GM12801 (cell line): ENCODE measurements around the gene PMS1.

Source experiments
- CTCF ChIP-seq: IDR thresholded peaks from one replicate; pipeline ENCODE4 v1.5.1; 2011; ENCODE audit warnings: control low read depth; ENCODE audit not compliant: insufficient read length; ENCODE audit errors: extremely low read depth

The PMS1 gene

DNA sequence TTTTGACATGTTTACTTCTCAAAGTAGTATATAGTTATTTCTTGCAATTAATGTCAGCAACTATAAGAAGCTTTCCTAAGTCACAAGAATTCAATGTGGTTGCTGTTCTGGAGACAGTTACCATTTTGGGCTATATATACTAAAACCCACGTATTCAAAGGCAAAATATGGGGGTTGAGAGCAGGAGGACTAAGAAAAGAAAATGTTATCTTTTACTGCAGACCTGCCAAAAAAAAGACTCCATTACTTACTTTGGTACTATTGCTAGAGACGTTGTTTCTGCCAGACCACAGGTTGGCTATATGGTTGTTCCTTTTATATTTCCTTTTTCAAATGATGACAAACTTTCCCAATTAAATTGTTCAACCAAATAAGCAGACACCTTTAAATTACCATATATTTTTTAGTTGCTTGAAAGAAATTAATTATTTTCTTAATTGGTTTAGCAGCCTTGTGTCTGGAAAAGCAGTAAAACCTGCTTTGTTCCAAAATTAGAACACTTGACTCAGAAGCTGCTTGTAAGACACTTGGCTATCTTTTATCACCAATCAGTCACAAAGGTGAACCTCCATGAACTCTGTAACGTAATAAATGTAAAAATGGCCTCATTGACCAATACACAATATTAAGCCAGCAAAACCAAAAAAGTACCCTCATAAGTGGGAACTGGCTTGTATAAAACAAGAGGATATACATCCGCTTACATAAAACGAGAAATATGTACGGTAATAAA, 13.5 kb upstream of the PMS1 start:
- no peak for TF ChIP-seq CTCF

GRCh38 chr2:189772212-189772611, 12.0 kb upstream of the PMS1 start:
- TF ChIP-seq CTCF: no peak

GRCh38 chr2:189782221-189782671, 2.0 kb upstream of the PMS1 start:
- no peak for TF ChIP-seq CTCF

DNA sequence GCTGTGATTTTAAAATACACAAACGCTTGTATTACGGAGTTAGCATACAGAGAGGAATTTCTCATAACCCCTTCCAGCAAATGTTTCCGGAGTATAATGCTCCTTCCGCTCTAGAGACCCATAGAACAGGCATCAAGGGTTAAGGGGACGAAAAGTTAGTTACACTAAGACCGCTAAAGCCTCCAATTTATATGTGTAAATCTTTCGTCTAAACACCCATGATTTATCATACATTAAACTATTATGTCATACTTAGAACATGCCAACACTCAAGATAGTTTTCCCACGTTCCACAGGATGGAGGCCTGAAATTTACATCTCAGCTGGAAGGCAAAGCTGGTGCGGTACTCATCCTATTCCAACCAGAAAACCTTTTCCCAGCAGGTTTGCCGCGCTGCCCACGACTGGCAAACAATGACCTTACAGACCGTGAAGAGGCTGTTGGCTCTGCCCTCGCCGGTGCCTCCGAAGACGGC, 761 bp upstream of the PMS1 start:
- TF ChIP-seq CTCF: no peak

DNA sequence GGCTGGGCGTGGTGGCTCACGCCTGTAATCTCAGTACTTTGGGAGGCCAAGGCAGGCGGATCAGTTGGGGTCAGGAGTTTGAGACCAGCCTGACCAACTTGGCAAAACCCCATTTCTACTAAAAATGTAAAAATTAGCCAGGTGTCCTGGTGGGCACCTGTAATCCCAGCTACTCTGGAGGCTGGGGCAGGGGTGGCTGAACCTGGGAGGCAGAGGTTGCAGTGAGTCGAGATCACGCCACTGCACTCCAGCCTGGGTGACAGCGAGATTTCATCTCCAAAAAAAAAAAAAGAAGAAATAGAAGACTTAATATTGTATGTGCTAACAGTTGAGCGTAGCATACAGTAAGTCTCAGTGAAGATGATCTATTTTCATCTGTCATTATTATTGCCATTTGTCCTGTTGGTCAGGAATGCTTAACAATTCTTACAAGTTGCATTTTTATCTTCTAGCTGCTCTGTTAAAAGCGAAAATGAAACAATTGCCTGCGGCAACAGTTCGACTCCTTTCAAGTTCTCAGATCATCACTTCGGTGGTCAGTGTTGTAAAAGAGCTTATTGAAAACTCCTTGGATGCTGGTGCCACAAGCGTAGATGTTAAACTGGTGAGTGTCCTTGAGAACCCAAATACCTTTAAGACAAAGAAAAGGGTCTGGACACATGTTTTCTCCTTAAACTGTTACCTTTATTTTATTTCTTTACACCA, 7.2 kb downstream of the PMS1 start:
- no peak for TF ChIP-seq CTCF

DNA sequence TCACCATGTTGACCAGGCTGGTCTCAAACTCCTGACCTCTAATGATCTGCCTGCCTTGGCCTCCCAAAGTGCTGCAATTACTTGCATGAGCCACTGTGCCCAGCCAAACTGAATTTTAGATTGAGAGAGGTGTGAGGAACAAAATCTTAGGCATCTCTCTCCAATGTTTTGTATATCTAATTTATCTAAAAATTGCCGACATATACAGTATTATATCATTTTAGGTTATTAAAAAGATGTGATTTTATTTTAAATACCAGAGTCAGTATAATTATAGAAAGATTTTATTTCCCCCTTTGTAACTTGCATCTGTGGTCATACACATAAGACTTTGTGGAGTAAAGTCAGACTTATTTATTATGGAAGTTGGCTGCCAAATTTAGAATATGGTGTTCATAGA, 10.1 kb downstream of the PMS1 start:
- TF ChIP-seq CTCF: no peak

DNA sequence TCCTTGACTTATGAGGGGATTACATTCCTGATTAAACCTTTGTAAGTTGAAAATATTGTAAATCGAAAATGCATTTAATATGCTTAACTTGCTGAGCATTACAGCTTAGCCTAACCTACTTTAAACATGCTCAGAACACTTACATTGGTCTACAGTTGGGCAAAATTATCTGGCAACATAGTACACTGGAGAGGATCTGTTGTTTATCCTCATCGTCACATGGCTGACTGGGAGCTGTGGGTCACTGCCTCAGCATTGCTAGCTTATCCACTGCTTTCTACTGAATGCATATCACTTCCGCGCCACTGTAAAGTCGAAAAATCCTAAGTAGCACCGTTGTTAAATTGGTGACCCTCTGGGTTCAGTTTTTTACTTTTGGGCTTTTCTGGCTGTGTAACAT, 13.7 kb downstream of the PMS1 start:
- no peak for TF ChIP-seq CTCF
